ENCODE results near the gene MT1E. TPM values are rescaled to one million over a fixed set of nuclear protein-coding genes. Genes with fewer than 3 reads are reported as not detected.

The MT1E gene
- total RNA-seq, 1 experiment from 2014 or later, result 25.9 TPM

DNA sequence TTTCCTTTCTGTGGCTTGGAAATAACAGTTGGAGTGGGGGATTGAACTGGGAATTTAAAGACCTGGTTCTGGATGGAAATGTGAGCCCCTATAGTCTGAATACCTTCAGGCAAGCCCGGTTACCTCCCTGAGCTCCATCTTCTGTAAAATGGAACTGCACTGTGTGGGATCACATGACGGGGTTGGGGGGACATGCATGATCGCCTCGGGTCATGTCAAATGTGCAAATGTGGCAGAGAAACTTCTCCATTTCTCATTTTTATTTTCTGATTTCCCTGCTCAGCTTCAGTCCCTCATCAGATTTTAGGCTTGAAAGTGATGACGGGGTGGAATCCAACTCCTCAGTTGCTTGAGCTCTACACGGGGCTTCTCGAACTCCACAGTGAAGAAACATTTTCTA lies 27.6 kb downstream of the MT1E start:
- TF ChIP-seq, protein P1, sequence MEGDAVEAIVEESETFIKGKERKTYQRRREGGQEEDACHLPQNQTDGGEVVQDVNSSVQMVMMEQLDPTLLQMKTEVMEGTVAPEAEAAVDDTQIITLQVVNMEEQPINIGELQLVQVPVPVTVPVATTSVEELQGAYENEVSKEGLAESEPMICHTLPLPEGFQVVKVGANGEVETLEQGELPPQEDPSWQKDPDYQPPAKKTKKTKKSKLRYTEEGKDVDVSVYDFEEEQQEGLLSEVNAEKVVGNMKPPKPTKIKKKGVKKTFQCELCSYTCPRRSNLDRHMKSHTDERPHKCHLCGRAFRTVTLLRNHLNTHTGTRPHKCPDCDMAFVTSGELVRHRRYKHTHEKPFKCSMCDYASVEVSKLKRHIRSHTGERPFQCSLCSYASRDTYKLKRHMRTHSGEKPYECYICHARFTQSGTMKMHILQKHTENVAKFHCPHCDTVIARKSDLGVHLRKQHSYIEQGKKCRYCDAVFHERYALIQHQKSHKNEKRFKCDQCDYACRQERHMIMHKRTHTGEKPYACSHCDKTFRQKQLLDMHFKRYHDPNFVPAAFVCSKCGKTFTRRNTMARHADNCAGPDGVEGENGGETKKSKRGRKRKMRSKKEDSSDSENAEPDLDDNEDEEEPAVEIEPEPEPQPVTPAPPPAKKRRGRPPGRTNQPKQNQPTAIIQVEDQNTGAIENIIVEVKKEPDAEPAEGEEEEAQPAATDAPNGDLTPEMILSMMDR (conservative IDR thresholded peaks at IDR 0.05), result no peak
- Histone ChIP-seq H2BK20ac (ENCODE audit: low read depth, low read length, poor library complexity, severe bottlenecking) (no peak overlapping the region), H2BK120ac (ENCODE audit: low read depth, low read length, poor library complexity, severe bottlenecking) (no peak overlapping the region), H4K5ac (ENCODE audit: insufficient read length, low read depth, low read length) (no peak overlapping the region), H2AFZ (ENCODE audit: low read length) (no peak overlapping the region), H3K4me2 (ENCODE audit: insufficient read depth, insufficient read length, low read length) (no peak overlapping the region), H4K91ac (ENCODE audit: insufficient read length, low read depth, low read length) (no peak overlapping the region), H3T11ph (ENCODE audit: low read length) (no peak overlapping the region), H3K56ac (ENCODE audit: insufficient read length, low read depth, low read length) (no peak overlapping the region), H3K79me2 (ENCODE audit: insufficient read depth, low read length) (no peaks in the 10 kb centered on the region), H3K23ac (ENCODE audit: insufficient read length, low read depth, low read length) (no peak overlapping the region), H2BK5ac (ENCODE audit: insufficient read length, low read length) (no peak overlapping the region), H3K4ac (ENCODE audit: low read depth, low read length) (no peak overlapping the region), H2AK5ac (ENCODE audit: insufficient read length, low read length) (no peak overlapping the region), H2BK15ac (ENCODE audit: low read depth, low read length) (no peak overlapping the region), H3K9me3 (ENCODE audit: control insufficient read depth, low read depth, low read length) (no peaks in the 10 kb centered on the region), H3K79me1 (ENCODE audit: insufficient read depth, low read depth, low read length, poor library complexity, severe bottlenecking) (no peaks in the 10 kb centered on the region), H3K18ac (ENCODE audit: insufficient read length, low read depth, low read length) (no peak overlapping the region), H3K9ac (ENCODE audit: extremely low read depth, insufficient read length, low read length) (no peak overlapping the region), H3K27ac (ENCODE audit: insufficient read length, low read depth, low read length) (no peak overlapping the region), H3K4me1 (ENCODE audit: insufficient read depth, low read length) (peaks cover 2% of the 10 kb centered on the region; the same call in 1 of the 2 replicates), H4K20me1 (ENCODE audit: control insufficient read depth, insufficient read depth, insufficient read length) (no peaks in the 10 kb centered on the region), H2BK12ac (ENCODE audit: insufficient read length, low read depth, low read length) (no peak overlapping the region), H4K8ac (replicated peaks; ENCODE audit: insufficient read length, low read depth, low read length) (no peak overlapping the region), H3K14ac (ENCODE audit: insufficient read depth, low read length) (no peak overlapping the region), H3K27me3 (ENCODE audit: insufficient read depth, low read length) (peaks cover 5% of the 10 kb centered on the region; the same call in 1 of the 2 replicates), H3K23me2 (ENCODE audit: insufficient read length, low read depth, low read length, poor library complexity, severe bottlenecking) (peaks cover 5% of the 10 kb centered on the region)
- no peaks in the 10 kb centered on the region for H3K36me3 Mint-ChIP-seq (ENCODE audit: insufficient read depth in 1 of 3, low read depth in 3 of 3)
- DNase-seq, result no peak
- H3K27ac Mint-ChIP-seq, result no peak overlapping the region
- H3K4me1 Mint-ChIP-seq, result peaks cover 8 to 12% of the 10 kb centered on the region in 2 experiments
- no peaks in the 10 kb centered on the region for H3K9me3 Mint-ChIP-seq
- H3K4me3 Mint-ChIP-seq, result no peak overlapping the region; a peak in 1 of 5 replicates
- WGBS (ENCODE audit: extremely low coverage, insufficient read length, low lambda C conversion rate), result no CpG with 5 or more reads among the region's 7 CpGs
- peaks cover 74% of the 10 kb centered on the region for H3K27me3 Mint-ChIP-seq (ENCODE audit: low read depth)

All from H9 (cell line).